NCI-H187 treated with DMSO at 0.1 percent for 48 hours (cell line): Measurements from ENCODE around the gene DOCK10.

Experiments used
- DNase-seq: peaks from one replicate; lab custom pipeline; 2025; lab: John Stamatoyannopoulos, UW

Gene DOCK10

GRCh38 chr2:224776795-224777558, 265.3 kb downstream of the DOCK10 start:
- DNase-seq, result no peak

- DNase-seq, result no peak
Observed at GRCh38 chr2:224775647-224776046, 266.6 kb downstream of the DOCK10 start.

GRCh38 chr2:224774735-224775134, 267.5 kb downstream of the DOCK10 start:
- DNase-seq, result no peak

- DNase-seq, result no peak
Observed at GRCh38 chr2:224772494-224772893, 269.8 kb downstream of the DOCK10 start.

GRCh38 chr2:224769489-224769888, 272.8 kb downstream of the DOCK10 start:
- DNase-seq, result no peak

- no peak for DNase-seq
Observed at GRCh38 chr2:224764565-224765236, 277.6 kb downstream of the DOCK10 start.

- no peak for DNase-seq
Observed at GRCh38 chr2:224757934-224758548, 284.2 kb downstream of the DOCK10 start.

GRCh38 chr2:224753743-224754540, 288.3 kb downstream of the DOCK10 start:
- DNase-seq, result no peak

GRCh38 chr2:224751996-224752698, 290.1 kb downstream of the DOCK10 start:
- DNase-seq, result no peak

GRCh38 chr2:224749136-224749535, 293.1 kb downstream of the DOCK10 start:
- no peak for DNase-seq

- no peak for DNase-seq
Observed at GRCh38 chr2:224747765-224748164, 294.5 kb downstream of the DOCK10 start.

GRCh38 chr2:224736227-224736626, 306.0 kb downstream of the DOCK10 start:
- no peak for DNase-seq

- DNase-seq, result no peak
Observed at GRCh38 chr2:224734949-224735348, 307.3 kb downstream of the DOCK10 start.

GRCh38 chr2:224731665-224732064, 310.6 kb downstream of the DOCK10 start:
- DNase-seq, result no peak

- no peak for DNase-seq
Observed at GRCh38 chr2:224729435-224729834, 312.8 kb downstream of the DOCK10 start.

GRCh38 chr2:224724331-224724730, 317.9 kb downstream of the DOCK10 start:
- DNase-seq, result no peak

- no peak for DNase-seq
Observed at GRCh38 chr2:224723586-224724217, 318.6 kb downstream of the DOCK10 start.

- no peak for DNase-seq
Observed at GRCh38 chr2:224722770-224723169, 319.5 kb downstream of the DOCK10 start.

GRCh38 chr2:224722250-224722649, 320.0 kb downstream of the DOCK10 start:
- no peak for DNase-seq

GRCh38 chr2:224716921-224717320, 325.3 kb downstream of the DOCK10 start:
- no peak for DNase-seq

GRCh38 chr2:224716201-224716600, 326.1 kb downstream of the DOCK10 start, which contains the start of gene CCDC195:
TSS of gene CCDC195 (minus strand) at chr2:224716365. CDS start at chr2:224716365, 0 bp downstream.
- DNase-seq, result no peak
